ENCODE results near the gene ACOT7.

- TF ChIP-seq POLR2AphosphoS5 (IDR thresholded peaks at IDR 0.05) (no peak), CTCF (IDR thresholded peaks at IDR 0.05) (no peak), POLR2A (IDR thresholded peaks at IDR 0.05) (no peak), EP300 (IDR thresholded peaks at IDR 0.05) (no peak)
These were observed 7.1 kb downstream of the ACOT7 start for GRCh38 chr1:6386371-6386949.
